ENCODE results near the gene TWF2. TPM values are rescaled to one million over a fixed set of nuclear protein-coding genes. Genes with fewer than 3 reads are reported as not detected.

Gene TWF2
- total and polyA plus RNA-seq, 9 of the 15 experiments (the other 6 are each of a cell fraction or from before 2014, with no cell fraction given): 0.11 to 61.9 (median 29.7) TPM

DNA sequence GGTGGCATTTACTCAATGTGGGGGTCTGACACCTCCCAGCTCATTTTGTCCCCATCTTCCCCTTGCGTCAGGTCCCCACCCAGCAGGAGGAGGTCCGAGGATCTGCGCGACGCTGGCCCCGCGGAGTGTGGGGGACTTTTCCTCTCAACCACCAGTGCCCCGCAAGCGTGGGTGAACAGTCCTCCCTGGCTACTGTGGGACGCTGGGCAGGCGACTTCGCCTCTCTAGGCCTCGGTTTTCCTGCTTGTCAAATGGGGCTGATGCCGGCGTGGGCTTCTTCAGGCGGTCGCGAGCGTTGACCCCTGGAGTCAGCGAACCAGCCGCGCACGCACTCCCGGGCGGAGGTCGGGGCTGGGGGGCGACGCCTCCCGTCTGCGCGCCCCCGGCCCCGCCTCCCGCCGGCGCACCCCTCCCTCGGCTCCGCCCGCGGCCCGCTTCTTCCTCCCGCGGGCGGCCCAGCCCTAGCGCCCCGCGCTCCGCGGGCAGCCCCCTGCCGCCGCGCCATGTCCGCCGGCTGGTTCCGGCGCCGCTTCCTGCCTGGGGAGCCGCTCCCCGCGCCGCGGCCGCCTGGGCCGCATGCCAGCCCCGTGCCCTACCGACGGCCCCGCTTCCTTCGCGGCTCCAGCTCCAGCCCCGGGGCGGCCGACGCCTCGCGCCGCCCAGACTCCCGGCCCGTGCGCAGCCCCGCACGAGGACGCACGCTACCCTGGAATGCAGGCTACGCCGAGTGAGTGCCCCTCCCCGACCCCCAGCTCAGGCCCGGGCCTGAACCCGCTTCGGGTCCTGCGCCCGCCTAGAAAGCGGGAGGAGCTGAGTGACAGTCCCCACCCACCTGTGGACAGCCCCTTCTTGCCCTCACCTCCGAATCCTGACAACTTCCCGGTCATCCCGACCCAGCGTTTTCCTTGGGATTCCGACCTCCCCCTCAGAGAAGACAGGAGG lies 6.6 kb upstream of the TWF2 start, which contains the start of gene PPM1M (continued):
- TF ChIP-seq, protein P1, sequence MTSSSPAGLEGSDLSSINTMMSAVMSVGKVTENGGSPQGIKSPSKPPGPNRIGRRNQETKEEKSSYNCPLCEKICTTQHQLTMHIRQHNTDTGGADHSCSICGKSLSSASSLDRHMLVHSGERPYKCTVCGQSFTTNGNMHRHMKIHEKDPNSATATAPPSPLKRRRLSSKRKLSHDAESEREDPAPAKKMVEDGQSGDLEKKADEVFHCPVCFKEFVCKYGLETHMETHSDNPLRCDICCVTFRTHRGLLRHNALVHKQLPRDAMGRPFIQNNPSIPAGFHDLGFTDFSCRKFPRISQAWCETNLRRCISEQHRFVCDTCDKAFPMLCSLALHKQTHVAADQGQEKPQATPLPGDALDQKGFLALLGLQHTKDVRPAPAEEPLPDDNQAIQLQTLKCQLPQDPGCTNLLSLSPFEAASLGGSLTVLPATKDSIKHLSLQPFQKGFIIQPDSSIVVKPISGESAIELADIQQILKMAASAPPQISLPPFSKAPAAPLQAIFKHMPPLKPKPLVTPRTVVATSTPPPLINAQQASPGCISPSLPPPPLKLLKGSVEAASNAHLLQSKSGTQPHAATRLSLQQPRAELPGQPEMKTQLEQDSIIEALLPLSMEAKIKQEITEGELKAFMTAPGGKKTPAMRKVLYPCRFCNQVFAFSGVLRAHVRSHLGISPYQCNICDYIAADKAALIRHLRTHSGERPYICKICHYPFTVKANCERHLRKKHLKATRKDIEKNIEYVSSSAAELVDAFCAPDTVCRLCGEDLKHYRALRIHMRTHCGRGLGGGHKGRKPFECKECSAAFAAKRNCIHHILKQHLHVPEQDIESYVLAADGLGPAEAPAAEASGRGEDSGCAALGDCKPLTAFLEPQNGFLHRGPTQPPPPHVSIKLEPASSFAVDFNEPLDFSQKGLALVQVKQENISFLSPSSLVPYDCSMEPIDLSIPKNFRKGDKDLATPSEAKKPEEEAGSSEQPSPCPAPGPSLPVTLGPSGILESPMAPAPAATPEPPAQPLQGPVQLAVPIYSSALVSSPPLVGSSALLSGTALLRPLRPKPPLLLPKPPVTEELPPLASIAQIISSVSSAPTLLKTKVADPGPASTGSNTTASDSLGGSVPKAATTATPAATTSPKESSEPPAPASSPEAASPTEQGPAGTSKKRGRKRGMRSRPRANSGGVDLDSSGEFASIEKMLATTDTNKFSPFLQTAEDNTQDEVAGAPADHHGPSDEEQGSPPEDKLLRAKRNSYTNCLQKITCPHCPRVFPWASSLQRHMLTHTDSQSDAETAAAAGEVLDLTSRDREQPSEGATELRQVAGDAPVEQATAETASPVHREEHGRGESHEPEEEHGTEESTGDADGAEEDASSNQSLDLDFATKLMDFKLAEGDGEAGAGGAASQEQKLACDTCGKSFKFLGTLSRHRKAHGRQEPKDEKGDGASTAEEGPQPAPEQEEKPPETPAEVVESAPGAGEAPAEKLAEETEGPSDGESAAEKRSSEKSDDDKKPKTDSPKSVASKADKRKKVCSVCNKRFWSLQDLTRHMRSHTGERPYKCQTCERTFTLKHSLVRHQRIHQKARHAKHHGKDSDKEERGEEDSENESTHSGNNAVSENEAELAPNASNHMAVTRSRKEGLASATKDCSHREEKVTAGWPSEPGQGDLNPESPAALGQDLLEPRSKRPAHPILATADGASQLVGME (CRISPR knock-in tag; IDR thresholded peaks at IDR 0.05): no peak
- TF ChIP-seq CAMTA2 (CRISPR knock-in tag; conservative IDR thresholded peaks at IDR 0.05) (no peak), TEAD4 (IDR thresholded peaks at IDR 0.05; ENCODE audit: low read length) (peak; percentile 12; the same call in 1 of the 2 replicates), TEAD4 (CRISPR knock-in tag; IDR thresholded peaks at IDR 0.05; ENCODE audit: borderline replicate concordance) (no peak)
- TF ChIP-seq, protein P2, sequence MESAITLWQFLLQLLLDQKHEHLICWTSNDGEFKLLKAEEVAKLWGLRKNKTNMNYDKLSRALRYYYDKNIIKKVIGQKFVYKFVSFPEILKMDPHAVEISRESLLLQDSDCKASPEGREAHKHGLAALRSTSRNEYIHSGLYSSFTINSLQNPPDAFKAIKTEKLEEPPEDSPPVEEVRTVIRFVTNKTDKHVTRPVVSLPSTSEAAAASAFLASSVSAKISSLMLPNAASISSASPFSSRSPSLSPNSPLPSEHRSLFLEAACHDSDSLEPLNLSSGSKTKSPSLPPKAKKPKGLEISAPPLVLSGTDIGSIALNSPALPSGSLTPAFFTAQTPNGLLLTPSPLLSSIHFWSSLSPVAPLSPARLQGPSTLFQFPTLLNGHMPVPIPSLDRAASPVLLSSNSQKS (CRISPR knock-in tag; IDR thresholded peaks at IDR 0.05): no peak
- TF ChIP-seq, protein P3, sequence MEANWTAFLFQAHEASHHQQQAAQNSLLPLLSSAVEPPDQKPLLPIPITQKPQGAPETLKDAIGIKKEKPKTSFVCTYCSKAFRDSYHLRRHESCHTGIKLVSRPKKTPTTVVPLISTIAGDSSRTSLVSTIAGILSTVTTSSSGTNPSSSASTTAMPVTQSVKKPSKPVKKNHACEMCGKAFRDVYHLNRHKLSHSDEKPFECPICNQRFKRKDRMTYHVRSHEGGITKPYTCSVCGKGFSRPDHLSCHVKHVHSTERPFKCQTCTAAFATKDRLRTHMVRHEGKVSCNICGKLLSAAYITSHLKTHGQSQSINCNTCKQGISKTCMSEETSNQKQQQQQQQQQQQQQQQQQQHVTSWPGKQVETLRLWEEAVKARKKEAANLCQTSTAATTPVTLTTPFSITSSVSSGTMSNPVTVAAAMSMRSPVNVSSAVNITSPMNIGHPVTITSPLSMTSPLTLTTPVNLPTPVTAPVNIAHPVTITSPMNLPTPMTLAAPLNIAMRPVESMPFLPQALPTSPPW (CRISPR knock-in tag; IDR thresholded peaks at IDR 0.05): peak; percentile 65
- TF ChIP-seq, protein P4, sequence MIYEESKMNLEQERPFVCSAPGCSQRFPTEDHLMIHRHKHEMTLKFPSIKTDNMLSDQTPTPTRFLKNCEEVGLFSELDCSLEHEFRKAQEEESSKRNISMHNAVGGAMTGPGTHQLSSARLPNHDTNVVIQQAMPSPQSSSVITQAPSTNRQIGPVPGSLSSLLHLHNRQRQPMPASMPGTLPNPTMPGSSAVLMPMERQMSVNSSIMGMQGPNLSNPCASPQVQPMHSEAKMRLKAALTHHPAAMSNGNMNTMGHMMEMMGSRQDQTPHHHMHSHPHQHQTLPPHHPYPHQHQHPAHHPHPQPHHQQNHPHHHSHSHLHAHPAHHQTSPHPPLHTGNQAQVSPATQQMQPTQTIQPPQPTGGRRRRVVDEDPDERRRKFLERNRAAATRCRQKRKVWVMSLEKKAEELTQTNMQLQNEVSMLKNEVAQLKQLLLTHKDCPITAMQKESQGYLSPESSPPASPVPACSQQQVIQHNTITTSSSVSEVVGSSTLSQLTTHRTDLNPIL (CRISPR knock-in tag; IDR thresholded peaks at IDR 0.05): no peak

Measured in K562 (cell line).